ENCODE data around the gene ANKRD23. TPM values are rescaled to one million over a fixed set of nuclear protein-coding genes. Genes with fewer than 3 reads are reported as not detected.
A peak's percentile ranks its signal among the peaks of the same experiment; 100 is the strongest.

Gene ANKRD23
- total RNA-seq, 1 donor from 2014 or later: 10.6 TPM

DNA sequence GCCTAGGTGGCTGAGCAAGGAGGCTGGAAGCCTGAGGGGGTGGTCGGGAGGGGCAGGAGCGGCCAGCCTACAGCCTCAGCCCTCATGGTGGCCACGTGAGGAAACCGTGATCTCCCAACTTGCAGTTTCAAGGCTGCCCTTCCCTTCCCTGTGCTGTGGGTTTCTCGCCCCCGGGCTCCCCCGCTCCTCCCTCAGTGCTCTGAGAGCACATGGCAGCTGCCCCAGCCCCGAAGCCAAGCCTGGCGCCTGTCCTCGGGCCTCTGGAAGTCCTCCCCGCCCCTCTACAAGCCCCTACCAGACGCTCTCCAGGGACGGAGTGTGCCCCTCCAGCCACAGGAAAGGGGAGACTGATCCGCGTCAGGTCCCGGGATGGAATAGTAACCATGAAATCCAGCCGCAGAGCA, 586 bp upstream of the ANKRD23 start:
- DNase-seq (ENCODE audit: low spot score): no peak
- intact Hi-C loops (cut with DNase I): no loop called here

- peak; percentile 85 for DNase-seq (ENCODE audit: low spot score)
- intact Hi-C loops (cut with DNase I): no loop called here
These were observed 1.2 kb downstream of the ANKRD23 start for GRCh38 chr2:96842600-96842999.

DNA sequence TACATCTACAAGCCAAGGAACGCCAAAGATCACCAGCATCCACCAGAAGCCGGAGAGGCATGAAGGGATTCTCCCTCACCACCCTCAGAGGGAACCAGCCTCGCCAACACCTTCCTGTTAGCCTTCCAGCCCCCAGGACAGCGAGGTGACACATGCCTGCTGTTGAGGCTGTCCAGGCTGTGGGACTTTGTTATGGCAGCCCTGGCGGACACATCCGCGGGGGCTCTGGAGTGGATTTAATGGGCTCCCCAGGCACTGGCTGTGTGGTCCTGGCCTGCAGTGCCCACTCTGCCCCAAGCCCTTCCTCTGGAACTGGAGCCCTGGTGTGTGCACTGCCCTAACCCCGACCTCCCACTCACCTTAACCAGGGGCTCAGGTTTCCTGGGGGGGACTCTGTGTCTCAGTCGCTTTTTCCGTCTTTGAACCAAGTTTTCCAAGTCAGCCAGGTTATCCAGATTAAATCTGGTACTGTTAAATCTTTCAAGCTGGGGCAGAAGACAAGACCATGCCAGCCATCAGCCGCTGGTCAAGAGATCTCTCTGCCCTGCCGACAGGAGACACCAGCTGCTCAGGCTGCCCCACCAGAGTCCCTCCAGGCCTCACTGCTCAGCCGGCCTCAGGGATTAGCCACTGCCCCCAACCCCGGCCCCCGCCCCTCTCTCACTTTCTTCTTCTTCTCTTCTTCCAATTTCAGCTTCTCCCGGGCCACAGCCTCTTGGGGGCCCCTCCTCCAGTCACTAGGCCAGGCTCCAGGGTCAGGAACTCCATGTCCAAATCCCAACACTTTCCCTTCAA, 1.9 kb downstream of the ANKRD23 start:
- intact Hi-C loops (cut with DNase I): no loop called here
- no peak for DNase-seq (ENCODE audit: low spot score)

DNA sequence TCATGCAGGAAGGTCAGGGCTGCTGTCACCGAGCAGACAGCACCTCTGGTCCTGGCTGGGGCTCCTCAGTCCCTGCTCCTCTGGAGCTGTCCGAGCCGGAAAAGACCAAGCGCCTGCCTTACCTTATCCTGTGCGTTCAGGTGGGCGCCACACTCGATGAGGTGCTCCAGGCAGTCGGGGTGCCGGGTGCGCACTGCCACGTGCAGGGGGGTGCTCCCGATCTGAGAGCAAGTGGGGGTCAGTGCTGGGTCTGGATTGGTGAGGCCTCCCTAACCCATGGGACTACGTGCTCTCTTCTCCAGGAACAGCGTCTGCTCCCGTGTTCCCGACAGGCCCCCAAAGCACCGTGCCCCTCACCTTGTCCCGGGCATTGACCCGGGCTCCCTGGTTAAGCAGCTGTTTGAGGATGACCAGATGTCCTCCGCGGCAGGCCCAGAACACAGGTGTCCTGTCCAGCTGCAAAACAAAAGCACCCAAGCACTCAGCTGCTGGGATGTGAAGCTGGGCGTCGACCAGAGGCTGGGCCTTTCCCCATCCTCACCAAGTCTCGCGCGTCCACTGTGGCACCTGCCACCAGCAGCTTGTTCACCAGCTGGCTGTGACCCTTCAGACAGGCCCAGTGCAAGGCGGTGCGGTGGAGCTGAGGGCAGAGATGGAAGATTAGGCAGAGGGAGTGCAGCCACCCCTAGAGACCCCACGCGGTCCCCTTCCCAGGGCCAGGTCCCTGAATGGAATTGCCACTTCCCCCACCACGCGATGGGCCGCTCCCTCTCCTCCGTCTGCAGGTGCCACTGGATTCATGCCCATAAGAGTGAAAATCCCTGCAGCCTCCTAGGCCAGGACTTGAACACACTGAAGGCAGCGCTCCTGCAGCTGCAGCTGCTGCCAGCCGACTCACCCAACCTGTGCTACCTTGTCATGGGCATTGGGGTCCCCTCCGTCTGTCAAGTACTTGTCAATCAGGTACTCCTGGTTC, 3.7 kb downstream of the ANKRD23 start:
- no peak for DNase-seq (ENCODE audit: low spot score)
- intact Hi-C loops (cut with DNase I): no loop called here

DNA sequence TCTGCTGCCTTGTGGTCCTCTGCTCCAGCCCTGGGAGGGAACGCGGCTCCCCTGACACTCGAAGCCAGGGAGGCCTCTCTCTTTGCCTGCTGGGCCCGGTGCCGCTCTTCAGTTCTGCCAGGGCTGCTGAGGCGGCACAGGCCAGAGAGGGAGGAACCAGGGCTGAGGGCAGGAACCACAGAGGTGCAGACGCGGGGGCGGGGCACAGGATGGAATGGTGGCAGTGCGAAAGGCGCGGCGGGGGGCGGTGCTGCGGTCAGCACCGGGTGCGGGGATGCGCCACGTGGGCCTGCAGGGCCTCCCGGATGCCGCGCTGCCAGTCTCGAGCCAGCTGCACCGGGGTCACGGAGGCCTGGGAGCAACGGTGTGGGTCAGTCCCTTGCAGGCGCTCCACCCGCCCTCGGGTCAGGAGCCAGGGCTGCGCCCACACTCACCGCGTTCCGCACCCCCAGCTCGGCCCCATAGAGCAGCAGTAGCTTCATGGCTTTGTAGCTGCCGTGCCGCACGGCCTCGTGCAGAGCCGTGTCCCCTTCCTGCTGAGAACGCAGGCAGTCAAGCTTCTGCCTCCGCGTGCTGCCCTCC, 4.4 kb downstream of the ANKRD23 start:
- DNase-seq (ENCODE audit: low spot score): no peak
- intact Hi-C loops (cut with DNase I): no loop called here

- DNase-seq (ENCODE audit: low spot score): no peak
These were observed 5.2 kb downstream of the ANKRD23 start for GRCh38 chr2:96838345-96839292.

GRCh38 chr2:96837575-96837974, 6.2 kb downstream of the ANKRD23 start:
- intact Hi-C loops (cut with DNase I): no loop called here
- DNase-seq (ENCODE audit: low spot score): no peak

More at GRCh38 chr2:96838345-96839292, 5.2 kb downstream of the ANKRD23 start:
- intact Hi-C loops (cut with DNase I): no loop called here

DNA sequence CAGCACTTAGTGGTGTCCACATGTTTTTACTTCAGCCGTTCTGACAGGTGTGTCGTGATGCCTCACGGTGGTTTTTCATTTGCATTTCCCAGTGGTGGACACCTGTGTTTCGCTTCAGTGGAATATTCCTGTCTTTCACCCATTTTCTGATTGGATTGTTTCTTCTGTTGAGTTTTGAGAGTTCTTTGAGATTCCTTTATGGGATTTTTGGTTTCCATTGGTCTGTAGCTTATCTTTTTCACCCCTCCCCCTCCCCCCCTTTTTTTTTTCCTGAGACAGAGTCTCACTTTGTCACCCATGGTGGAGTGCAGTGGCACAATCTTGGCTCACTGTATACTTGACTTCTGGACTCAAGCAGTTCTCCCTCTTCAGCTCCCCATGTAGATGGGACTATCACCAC, 8.0 kb downstream of the ANKRD23 start:
- intact Hi-C loops (cut with DNase I): no loop called here
- DNase-seq (ENCODE audit: low spot score): no peak

- intact Hi-C loops (cut with DNase I): no loop called here
- DNase-seq (ENCODE audit: low spot score): no peak
These were observed 10.9 kb downstream of the ANKRD23 start for GRCh38 chr2:96832754-96833507.

- DNase-seq (ENCODE audit: low spot score): no peak
These were observed 11.4 kb downstream of the ANKRD23 start for GRCh38 chr2:96832408-96832753.

DNA sequence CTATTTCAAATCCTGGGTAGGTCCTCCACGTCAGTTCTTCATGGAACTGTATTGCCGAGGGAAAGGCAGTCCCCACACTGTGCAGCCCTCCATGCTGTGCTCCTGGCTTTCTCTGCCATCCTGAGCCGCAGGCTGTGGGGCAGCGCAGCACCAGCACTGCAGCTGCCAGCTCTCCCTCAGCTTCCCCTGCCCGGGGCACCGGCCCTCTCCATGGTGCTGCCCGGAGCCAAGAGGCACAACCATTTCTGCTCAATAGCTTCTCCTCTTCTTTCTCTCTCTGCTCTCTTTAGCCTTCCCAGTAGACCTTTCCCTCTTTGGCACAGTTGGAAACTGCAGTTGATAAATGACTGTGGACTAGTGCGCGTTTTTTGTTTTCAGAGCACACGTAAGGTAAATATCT, 12.1 kb downstream of the ANKRD23 start:
- no peak for DNase-seq (ENCODE audit: low spot score)
- intact Hi-C loops (cut with DNase I): no loop called here

More at GRCh38 chr2:96832408-96832753, 11.4 kb downstream of the ANKRD23 start:
- intact Hi-C loops (cut with DNase I): no loop called here

DNA sequence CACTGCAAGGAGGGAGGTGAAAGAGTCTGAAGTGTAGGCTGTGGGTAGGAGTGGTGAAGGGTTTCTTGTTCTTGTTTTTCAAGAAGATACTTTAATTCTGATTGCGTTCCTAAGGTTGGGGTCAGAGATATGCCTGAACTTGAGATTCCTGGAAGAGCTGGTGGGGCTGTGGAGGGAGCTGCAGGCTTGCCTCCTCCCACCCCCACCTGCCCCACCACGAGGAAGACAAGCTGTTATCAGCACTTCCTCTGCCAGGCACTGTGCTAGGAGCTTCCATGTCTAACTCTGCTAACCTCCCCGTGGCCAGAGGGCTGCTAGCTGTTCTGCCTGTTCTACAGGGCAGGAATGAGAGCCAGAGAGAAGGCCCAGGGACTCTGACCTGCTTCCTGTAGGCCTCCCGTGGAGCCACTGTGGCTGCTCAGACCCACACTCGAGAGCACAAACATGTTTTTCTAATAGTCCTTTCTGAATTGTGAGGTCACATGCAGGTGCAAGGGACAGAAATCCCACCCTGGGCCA, 13.7 kb downstream of the ANKRD23 start:
- intact Hi-C loops (cut with DNase I): no loop called here

GRCh38 chr2:96828874-96829273, 14.9 kb downstream of the ANKRD23 start:
- no peak for DNase-seq (ENCODE audit: low spot score)
- intact Hi-C loops (cut with DNase I): no loop called here

More for the DNA sequence above, 13.7 kb downstream of the ANKRD23 start:
- DNase-seq (ENCODE audit: low spot score): no peak

DNA sequence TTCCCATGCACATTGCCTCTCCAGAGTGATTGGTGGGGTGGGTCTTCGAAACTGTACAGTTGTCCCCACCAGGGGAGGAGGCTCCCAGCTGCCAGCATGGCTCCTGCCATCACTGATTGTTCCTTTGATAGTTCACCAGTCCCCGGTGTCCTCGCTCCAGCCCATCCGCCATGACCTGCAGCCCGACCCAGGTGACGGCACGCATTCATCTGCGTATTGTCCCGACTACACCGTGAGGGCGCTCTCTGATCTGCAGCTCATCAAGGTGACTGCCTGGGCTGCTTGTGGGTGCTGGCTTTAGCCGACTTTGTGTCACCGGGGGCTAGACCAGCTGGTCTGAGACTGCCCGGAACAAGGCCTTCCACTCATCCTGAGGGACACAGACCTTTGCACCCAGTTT, 15.4 kb downstream of the ANKRD23 start:
- intact Hi-C loops (cut with DNase I): no loop called here

DNA sequence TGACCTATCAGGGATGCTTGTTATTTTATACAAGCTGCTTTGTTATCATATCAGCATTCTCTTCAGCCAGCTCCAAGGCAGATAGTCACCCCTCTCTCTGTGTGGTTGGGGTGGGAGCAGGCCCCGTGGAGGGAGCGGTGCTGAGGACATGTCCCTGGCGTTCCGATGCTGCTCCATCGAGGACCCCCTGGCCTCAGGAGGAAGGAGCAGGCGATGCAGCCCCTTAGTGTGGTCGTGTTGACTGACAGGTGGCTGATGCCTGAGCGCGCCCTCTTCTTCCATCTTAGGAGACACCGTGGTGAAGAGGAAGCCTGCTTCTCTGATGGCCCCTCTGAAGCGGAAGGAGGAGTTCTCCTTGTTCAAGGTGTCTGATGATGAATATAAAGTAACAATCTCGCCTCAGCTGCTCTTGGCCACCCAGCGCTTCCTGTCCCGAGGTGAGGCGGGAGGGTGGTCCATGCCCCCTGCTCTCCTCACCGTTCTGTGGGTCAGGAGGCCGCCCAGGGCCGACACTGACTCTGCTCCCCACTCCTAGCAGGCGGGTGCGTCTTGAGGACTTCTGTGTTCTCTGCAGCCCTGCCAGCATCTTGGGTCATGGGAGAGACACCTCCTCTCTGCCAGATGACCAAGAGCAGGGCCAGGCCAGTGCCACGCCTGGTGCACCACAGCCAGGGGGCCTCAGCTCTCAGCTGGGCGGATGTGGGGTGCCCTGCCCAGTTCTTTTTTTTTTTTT, 17.1 kb downstream of the ANKRD23 start:
- intact Hi-C loops (cut with DNase I): no loop called here
- DNase-seq (ENCODE audit: low spot score): no peak

More for the DNA sequence above, 15.4 kb downstream of the ANKRD23 start:
- DNase-seq (ENCODE audit: low spot score): no peak

GRCh38 chr2:96825057-96825456, 18.8 kb downstream of the ANKRD23 start:
- intact Hi-C loops (cut with DNase I): no loop called here
- DNase-seq (ENCODE audit: low spot score): no peak

- intact Hi-C loops (cut with DNase I): no loop called here
- no peak for DNase-seq (ENCODE audit: low spot score)
These were observed 19.5 kb downstream of the ANKRD23 start for GRCh38 chr2:96824079-96824870.

Measured in cardiac septum (tissue), 1 donor.